Muscle of back (tissue), 11 donors: Measurements from ENCODE around the gene CD74. TPM values are rescaled to one million over a fixed set of nuclear protein-coding genes. Genes with fewer than 3 reads are reported as not detected.
A peak's percentile ranks its signal among the peaks of the same experiment; 100 is the strongest.
"Not testable (repeated sequence)": the region's sequence is repeated elsewhere in the genome, so short reads cannot be mapped to it uniquely, and the experiment has no call there.

ENCODE experiments used
- DNase-seq, 3 donors: peaks; one replicate each; pipeline versions ENCODE4 v3.0.0 to v3.0.0-alpha.2; 2013
- polyA plus RNA-seq, 10 donors: library from polyadenylated mRNA; unstranded; fragments of 120-200 nt; gene quantifications; one replicate each; pipeline ENCODE4 v1.2.1, GENCODE V29; 2013; ENCODE audit not compliant: insufficient read length in 10 of 10

The CD74 gene
- polyA plus RNA-seq, 10 donors = 47.7 to 102 (median 77.2) TPM

DNA sequence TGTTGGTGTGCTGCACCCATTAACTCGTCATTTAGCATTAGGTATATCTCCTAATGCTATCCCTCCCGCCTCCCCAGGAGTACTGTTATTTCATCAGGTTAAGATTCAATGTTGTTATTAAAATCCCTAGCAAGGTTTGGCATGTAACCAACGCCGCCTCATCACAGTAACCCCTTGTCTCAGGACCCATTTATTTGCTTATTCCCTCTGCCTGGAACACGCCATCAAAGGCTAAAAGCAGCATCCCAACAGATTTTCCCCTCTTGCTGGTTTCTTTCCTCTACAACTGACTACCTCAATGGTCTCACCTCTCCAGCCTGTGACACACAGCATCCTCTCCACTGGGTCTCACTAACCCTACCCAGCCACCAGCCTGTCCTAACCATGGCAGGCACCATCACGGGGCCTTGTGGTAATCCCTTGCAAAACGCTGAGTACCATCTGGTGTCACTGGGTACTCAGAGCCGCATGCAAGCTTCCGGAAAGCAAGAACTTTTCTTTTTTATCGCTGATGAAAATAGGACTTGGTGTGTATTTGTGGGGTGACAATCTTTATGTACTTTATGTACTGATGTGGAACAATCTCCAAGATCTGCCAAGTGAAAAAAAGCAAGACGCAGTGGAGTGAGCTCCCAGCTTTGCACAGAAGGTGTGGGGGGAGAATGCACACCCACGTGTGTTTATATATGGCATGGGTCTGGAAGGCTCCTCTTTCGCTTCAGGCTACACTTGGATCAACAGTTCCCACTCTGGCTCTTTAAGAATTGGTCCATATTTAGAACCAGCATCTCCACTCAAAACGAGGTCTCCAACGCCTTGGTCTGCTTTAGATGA lies 30.7 kb upstream of the CD74 start:
- DNase-seq = no peak

GRCh38 chr5:150442699-150443080 lies 30.0 kb upstream of the CD74 start:
- no peak for DNase-seq

DNA sequence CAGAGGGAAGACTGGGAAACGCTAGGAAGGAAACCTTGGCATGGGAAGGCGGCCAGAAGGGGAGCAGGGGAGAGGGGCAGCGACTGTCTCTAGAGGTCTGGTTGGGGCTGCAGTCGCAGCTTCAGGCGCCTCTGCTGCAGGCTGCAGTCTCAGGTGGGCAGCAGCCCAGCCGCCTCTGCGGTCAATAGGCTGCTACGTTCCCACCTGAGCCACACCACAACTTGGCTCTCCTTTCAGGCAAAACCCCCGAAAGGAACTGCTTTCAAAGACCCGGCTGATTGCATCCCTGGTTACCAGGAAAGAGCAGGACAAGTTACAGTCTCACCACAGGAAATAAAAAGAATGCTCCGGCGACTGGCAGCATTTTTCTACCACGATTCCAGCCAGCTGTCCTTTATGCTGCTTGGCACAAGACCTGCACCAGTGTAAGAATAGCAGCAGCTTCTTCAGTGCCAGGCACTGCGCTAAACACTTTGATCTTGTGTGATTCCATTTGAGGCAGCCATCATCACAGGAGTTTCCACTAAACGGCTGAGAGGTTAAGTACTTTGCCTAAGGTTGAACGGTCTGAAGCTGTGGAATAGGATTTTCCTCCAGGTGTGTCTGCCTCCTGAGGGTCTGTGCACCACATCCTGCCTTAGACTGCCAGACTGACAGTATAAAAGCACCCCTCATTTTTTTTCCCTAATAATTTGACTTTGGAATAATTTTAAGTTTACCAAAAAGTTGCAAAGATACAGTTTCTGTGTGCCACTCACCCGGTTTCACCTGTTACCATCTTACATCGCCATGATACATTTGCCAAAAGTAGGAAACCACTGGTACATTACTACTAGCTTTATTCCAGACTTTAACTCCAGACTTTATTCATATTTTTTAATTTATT lies 29.3 kb upstream of the CD74 start:
- DNase-seq = peak in 1 of 3 donors; percentile 25

GRCh38 chr5:150440948-150441812 lies 28.5 kb upstream of the CD74 start:
- no peak for DNase-seq

- no peak for DNase-seq
These were observed 26.3 kb upstream of the CD74 start for GRCh38 chr5:150438873-150439546.

- peak; percentile 71 to 91 (median 88) for DNase-seq
These were observed 23.5 kb upstream of the CD74 start for GRCh38 chr5:150436141-150436680.

DNA sequence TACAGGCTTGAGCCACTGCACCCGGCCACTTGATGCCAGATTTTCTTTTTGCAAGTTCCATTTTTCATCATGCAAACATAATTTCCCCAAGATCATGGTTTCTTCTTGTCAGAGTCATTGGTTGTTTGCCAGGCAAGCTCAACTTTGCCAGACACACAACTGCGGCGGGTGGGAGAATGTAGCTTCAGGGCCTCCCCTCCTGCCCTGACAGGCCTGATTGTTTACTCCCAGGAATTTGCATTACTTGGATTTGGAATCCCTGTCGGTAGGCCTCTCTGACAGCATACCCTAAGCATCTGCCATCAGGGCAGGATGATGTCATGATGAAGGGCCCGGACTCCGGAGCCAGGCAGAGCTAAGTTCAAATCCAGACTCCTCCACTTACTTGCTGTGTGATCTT lies 21.8 kb upstream of the CD74 start:
- peak in 2 of 3 donors; percentile 49 to 50 for DNase-seq

GRCh38 chr5:150431574-150431973 lies 18.9 kb upstream of the CD74 start:
- DNase-seq = no peak

DNA sequence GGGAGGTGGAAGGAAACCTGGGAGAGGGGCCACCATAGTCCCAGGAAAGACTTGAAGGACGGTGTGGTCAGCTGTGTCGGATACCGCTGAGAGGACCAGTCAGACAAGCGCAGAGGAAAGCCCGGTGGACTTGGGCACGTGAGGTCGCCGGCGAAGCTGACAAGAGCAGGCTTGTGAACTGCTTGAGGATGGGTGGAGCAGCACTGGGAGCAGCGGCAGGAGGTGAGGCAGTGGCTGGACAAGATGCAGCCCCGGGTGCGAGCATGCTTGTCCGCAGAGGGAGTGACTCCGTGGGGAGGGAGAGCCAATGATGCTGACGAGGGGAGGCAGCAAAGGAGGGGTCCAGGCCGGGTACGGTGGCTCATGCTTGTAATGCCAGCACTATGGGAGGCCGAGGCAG lies 18.3 kb upstream of the CD74 start:
- DNase-seq = no peak

DNA sequence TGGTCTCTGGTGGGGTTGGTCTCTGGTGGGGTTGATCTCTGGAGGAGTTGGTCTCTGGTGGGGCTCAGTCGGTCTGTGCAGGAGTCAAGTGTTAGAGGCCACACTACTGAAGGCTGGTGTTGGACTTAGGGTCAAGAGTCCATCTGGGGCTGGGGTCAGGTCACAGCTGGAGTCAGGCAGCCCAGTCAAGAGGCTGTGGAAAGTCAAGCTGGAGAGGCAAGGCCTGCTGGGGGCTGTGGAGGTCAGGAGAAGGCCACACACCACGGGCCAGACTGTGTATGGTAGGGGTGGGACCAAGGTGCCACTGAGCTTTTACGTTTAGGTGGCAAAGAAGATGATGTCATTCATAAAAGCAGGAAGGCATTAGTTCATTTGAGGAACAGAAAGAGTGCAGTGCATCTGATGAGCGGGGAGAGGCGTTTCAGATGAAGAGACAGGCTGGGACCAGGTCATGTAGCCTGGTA lies 16.7 kb upstream of the CD74 start:
- no peak for DNase-seq

DNA sequence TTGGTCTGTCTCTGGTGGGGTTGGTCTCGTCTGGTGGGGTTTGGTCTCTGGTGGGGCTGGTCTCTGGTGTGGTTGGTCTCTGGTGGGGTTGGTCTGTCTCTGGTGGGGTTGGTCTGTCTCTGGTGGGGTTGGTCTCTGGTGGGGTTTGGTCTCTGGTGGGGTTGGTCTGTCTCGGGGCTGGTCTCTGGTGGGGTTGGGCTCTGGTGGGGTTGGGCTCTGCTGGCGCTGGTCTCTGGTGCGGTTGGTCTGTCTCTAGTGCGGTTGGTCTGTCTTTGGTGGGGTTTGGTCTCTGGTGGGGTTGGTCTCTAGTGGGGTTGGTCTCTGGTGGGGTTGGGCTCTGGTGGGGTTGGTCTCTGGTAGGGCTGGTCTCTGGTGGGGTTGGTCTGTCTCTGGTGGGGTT lies 16.3 kb upstream of the CD74 start:
- no peak for DNase-seq

DNA sequence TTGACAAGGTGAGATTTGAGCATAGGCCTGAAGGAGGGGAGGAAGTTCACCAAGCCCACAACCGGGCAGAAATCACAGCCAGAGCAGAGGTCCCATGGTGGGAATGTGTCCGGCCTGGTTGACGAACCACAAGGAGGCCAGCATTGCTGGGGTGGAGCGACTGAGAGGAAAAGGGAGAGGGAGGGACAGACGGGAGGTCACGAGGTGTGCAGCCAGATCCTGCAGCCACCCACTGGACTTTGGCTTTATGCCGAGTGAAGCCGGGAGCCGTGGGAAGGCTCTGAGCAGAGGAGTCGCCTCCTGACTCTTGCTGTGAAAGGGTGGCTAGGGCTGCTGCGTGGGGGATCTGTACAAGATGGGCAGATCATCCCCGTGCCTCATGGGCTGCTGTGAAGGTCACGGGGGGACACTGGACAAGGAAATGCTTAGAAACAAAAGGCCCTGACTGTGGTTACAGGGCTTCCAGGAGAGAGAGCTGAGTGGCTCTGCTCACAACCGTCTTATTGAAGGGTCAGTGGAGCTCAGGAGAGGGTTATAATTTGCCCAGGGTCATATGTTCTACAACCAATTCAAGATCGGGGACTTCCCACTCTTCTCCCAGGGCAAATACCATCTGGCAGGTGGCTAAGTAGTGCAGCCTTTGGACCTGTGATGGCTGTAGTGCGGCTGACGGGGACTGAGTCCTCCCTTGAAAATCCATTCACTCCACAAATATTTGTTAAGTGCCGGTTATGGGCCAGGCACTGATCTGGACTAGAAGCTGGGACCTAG lies 15.6 kb upstream of the CD74 start:
- no peak for DNase-seq

GRCh38 chr5:150426165-150426564 lies 13.5 kb upstream of the CD74 start:
- not testable (repeated sequence) for DNase-seq

GRCh38 chr5:150422758-150423157 lies 10.0 kb upstream of the CD74 start:
- no peak for DNase-seq

DNA sequence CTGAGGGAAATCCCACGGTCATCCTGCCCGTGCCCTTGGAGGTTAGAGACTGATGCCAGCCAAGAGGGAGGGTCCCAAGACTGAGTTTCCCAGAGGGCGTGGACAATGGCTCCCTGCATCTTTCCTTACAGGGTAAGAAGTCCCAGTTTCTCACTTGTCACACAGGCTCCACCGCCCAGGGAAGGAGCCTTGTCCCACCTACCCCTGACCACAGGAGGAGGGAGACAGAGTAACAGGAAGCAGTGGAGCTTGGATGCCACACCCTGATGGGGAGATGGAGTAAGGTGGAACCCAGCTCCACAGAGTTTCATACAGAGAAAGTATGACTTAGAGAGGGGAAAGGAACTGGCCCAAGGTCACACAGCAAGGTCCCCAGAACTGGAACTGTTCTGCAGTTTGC lies 9.4 kb upstream of the CD74 start:
- DNase-seq = no peak

DNA sequence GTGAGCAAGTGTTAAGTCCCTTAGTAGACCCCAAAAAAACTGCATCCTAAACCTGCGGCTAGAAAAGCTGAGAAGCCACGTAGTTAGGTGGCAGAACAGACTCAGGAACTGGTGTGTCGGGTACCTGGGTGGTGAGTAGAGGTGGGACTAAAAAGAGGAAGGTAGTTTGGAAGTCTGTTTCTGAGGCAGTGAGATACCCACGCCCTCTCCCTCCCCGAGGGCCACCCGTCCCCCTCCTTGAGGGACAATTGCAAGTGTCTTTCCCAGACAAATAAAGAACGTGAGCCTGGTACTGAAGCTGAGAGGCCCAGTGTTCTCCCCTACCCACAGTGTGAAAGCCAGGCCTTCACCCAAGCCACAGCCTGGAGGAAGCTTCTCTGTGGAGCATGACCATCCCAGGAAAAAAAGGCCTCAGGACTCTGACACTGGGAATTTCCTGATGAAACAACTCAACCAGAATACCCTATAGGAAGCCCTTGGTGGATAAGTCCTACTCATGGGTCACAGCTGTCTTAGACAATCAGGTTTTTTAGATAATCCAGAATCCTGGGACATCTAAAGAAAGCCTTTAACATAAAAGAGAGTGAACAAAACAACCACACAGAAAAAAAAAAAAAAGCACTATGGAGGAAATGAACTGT lies 7.0 kb upstream of the CD74 start:
- DNase-seq = no peak

- DNase-seq = not testable (repeated sequence)
These were observed 1.4 kb upstream of the CD74 start for GRCh38 chr5:150413902-150414790.

DNA sequence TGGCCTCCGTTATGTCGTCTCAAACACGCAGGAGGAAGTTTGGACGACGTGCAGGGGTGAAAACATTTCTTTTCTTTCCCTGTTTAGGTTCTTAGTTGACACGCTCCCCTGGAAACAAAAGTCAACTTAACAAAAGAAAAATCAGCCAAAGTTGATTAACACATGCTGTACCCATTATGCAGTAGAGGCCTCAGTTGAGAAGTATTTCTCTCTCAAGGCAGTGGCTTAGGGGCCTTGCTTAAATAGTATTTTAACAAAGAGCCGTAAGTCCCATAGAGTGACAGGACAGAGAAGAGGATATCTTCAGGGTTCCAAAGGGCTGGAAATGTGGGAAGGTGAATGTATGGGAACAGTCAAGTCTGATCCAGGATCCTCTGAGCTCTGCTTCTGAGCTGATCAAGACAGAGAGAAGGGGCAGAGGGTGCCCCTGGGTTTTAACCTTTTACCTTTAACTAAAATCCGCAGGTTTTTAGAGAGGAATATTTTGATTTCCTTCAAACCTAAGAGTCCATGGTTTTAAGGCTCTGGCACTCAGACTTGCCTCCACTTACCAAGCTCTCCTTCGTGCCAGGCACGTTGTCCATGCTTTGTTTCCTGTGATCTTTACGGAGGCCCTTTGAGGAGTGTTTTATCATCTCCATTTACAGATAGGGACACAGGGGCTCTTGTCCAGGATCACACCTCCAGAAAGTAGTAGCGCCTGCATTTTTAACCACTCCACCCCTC lies 629 bp upstream of the CD74 start:
- DNase-seq = no peak
